Endothelial cell of umbilical vein (primary cell): Measurements from ENCODE around the gene SORCS3. TPM values are rescaled to one million over a fixed set of nuclear protein-coding genes. Genes with fewer than 3 reads are reported as not detected.

ENCODE experiments used
- BruUV-seq: library from RNA; stranded (reverse); fragments of 400-500 nt; replicated peaks from 2 replicates; lab custom pipeline; 2021; lab: Mats Ljungman, UMichigan
- CTCF ChIA-PET: fragments of 300-600, 350-600 bp; sonication (Branson Sonifier 250); formaldehyde crosslinking; loops from one replicate; lab custom pipeline; 2021; ENCODE audit warnings: antibody characterized with exemption, inconsistent platforms; lab: Charles Lee
- POLR2A ChIA-PET: fragments of 300-600, 350-600 bp; sonication (Branson Sonifier 250); formaldehyde crosslinking; loops from one replicate; lab custom pipeline; 2021; ENCODE audit warnings: antibody characterized with exemption, inconsistent platforms; lab: Charles Lee
- DNase-seq: peaks from one replicate; pipeline ENCODE4 v3.0.0-alpha.2; 2011; ENCODE audit warnings: low read depth, low spot score
- FAIRE-seq: peaks from 2 replicates; lab custom pipeline; 2011; peaks lifted over from hg19 to GRCh38; lab: Jason Lieb, UNC
- H2AFZ ChIP-seq: 2 replicates; pipeline ENCODE4 v1.6.0; 2012; ENCODE audit warnings: low read depth, low read length, control low read depth, inconsistent platforms
- H3K27ac ChIP-seq: 2 replicates; pipeline ENCODE4 v1.5.1; 2011; ENCODE audit warnings: low read depth, mild to moderate bottlenecking, control low read depth, low read length, moderate library complexity; ENCODE audit not compliant: insufficient read depth
- H3K27me3 ChIP-seq, 2 experiments: 2 replicates each; pipeline versions ENCODE4 v1.6.0 to v1.6.1; 2011; ENCODE audit warnings: low read length in 2 of 2, mixed read lengths in 1 of 2; ENCODE audit not compliant: control insufficient read depth in 2 of 2, insufficient read depth in 2 of 2
- H3K36me3 ChIP-seq, 2 experiments: 2 replicates in 1 of 2; 3 replicates in 1 of 2; pipeline ENCODE4 v1.5.1; 2011; ENCODE audit warnings: low read length in 2 of 2, mild to moderate bottlenecking in 1 of 2, moderate library complexity in 1 of 2; ENCODE audit not compliant: control insufficient read depth in 2 of 2, insufficient read depth in 2 of 2; ENCODE audit errors: extremely low read depth in 1 of 2
- H3K4me1 ChIP-seq: 3 replicates; pipeline ENCODE4 v1.5.1; 2011; ENCODE audit warnings: mild to moderate bottlenecking, low read length; ENCODE audit not compliant: control insufficient read depth, insufficient read depth; ENCODE audit errors: extremely low read depth
- H3K4me2 ChIP-seq: 2 replicates; pipeline ENCODE4 v1.6.1; 2011; ENCODE audit warnings: low read length, control low read depth, mixed read lengths; ENCODE audit not compliant: insufficient read depth
- H3K4me3 ChIP-seq, 3 experiments: fragments of 200-600 bp in 1 of 3; sonication (generic), shearing (Covaris generic) in 1 of 3; replicated peaks in 1 of 3; 2 replicates each; pipeline ENCODE4 v1.5.1; 2011 to 2016; ENCODE audit warnings: control low read depth in 3 of 3, low read length in 3 of 3, mild to moderate bottlenecking in 2 of 3, inconsistent platforms in 1 of 3, low read depth in 1 of 3, moderate library complexity in 1 of 3; ENCODE audit not compliant: insufficient read depth in 1 of 3
- H3K79me2 ChIP-seq: 2 replicates; pipeline ENCODE4 v1.6.0; 2012; ENCODE audit warnings: low read length, inconsistent platforms; ENCODE audit not compliant: control insufficient read depth, insufficient read depth
- H3K9ac ChIP-seq: replicated peaks from 2 replicates; pipeline ENCODE3; 2011; ENCODE audit warnings: low read length, control low read depth; ENCODE audit not compliant: insufficient read depth; ENCODE audit errors: extremely low read depth
- H3K9me1 ChIP-seq: replicated peaks from 3 replicates; pipeline ENCODE4 v1.6.0; 2011; ENCODE audit warnings: mild to moderate bottlenecking, low read length; ENCODE audit not compliant: control insufficient read depth, insufficient read depth; ENCODE audit errors: extremely low read depth
- H3K9me3 ChIP-seq: replicated peaks from 2 replicates; pipeline ENCODE4 v1.5.1; 2012; ENCODE audit warnings: low read length, inconsistent platforms; ENCODE audit not compliant: control insufficient read depth, insufficient read depth
- H4K20me1 ChIP-seq: replicated peaks from 2 replicates; pipeline ENCODE3; 2011; ENCODE audit warnings: mild to moderate bottlenecking, low read length; ENCODE audit not compliant: control insufficient read depth, insufficient read depth; ENCODE audit errors: extremely low read depth
- CTCF ChIP-seq, 2 donors: IDR thresholded peaks; 1 replicate in 1 of 2; 2 replicates in 1 of 2; pipeline ENCODE4 v1.5.1; 2011; ENCODE audit warnings: low read length in 2 of 2, mild to moderate bottlenecking in 2 of 2, moderate library complexity in 2 of 2, control low read depth in 1 of 2, inconsistent platforms in 1 of 2, low read depth in 1 of 2; ENCODE audit not compliant: insufficient read depth in 1 of 2; ENCODE audit errors: extremely low read depth in 1 of 2
- EZH2 ChIP-seq: IDR thresholded peaks from 2 replicates; pipeline ENCODE4 v1.6.1; 2012; ENCODE audit warnings: borderline replicate concordance, low read depth, mild to moderate bottlenecking, moderate library complexity, low read length, inconsistent platforms; ENCODE audit not compliant: severe bottlenecking
- FOS ChIP-seq: IDR thresholded peaks from 2 replicates; pipeline ENCODE4 v1.6.1; 2011; ENCODE audit warnings: mild to moderate bottlenecking, low read length, moderate library complexity, borderline replicate concordance; ENCODE audit not compliant: insufficient read depth
- GATA2 ChIP-seq: IDR thresholded peaks from 2 replicates; pipeline ENCODE4 v1.7.0; 2011; ENCODE audit warnings: low read depth, mild to moderate bottlenecking, moderate library complexity, mixed read lengths, low read length; ENCODE audit not compliant: insufficient read length, insufficient read depth
- JUN ChIP-seq: IDR thresholded peaks from 2 replicates; pipeline ENCODE4 v1.6.1; 2011; ENCODE audit warnings: borderline replicate concordance, low read depth; ENCODE audit not compliant: insufficient read length, insufficient read depth
- MAX ChIP-seq: IDR thresholded peaks from 2 replicates; pipeline ENCODE4 v1.6.1; 2011; ENCODE audit not compliant: insufficient read depth, insufficient read length
- MYC ChIP-seq: IDR thresholded peaks from one replicate; pipeline ENCODE4 v1.6.1; 2011; ENCODE audit warnings: mild to moderate bottlenecking, low read depth, low read length
- POLR2A ChIP-seq: IDR thresholded peaks from 2 replicates; pipeline ENCODE4 v1.6.1; 2012; ENCODE audit warnings: low read depth, mild to moderate bottlenecking, control low read depth, low read length
- POLR2AphosphoS5 ChIP-seq: IDR thresholded peaks from 2 replicates; pipeline ENCODE4 v1.6.1; 2012; ENCODE audit warnings: low read depth, mild to moderate bottlenecking, control low read depth, low read length, moderate library complexity; ENCODE audit not compliant: insufficient read depth
- dilution Hi-C: fragments of 300-500 bp; cut with MboI; formaldehyde crosslinking; loops from one replicate; pipeline ENCODE4 v1.15.0; 2019; ENCODE audit warnings: low sequenced_read_pairs; ENCODE audit not compliant: extremely low pct_ligation_motif_present
- intact Hi-C: fragments of 100-400 bp; cut with micrococcal nuclease; formaldehyde crosslinking; loops from one replicate; pipeline ENCODE4 v1.10.0; 2022
- polyA plus RNA-seq, 4 experiments: library from polyadenylated mRNA; depleted of rRNA in 3 of 4; stranded (reverse) in 3 of 4; unstranded in 1 of 4; fragments of >200 nt; gene quantifications; 2 replicates each; pipeline versions ENCODE4 v1.2.1 to v1.2.3, GENCODE V29; 2011 to 2012; ENCODE audit warnings: missing spikeins in 1 of 4
- total RNA-seq: library from RNA; stranded (reverse); gene quantifications from 2 replicates; pipeline ENCODE4 v1.2.3, GENCODE V29; 2021

The SORCS3 gene
- total and polyA plus RNA-seq, 2 donors (not counting 3 experiments of a cell fraction or from before 2014, with no cell fraction given) = not detected

- dilution Hi-C loops = no loop called here
- Histone ChIP-seq H3K4me2 (no peak overlapping the region), H2AFZ (no peak overlapping the region), H3K27ac (no peak overlapping the region), H3K9ac (no peak overlapping the region), H3K9me3 (peaks cover 4% of the 10 kb centered on the region), H3K4me3 (no peak overlapping the region), H3K27me3 (no peaks in the 10 kb centered on the region), H3K36me3 (no peaks in the 10 kb centered on the region), H3K4me1 (no peaks in the 10 kb centered on the region), H3K79me2 (no peaks in the 10 kb centered on the region), H4K20me1 (no peaks in the 10 kb centered on the region), H3K9me1 (no peaks in the 10 kb centered on the region)
- TF ChIP-seq MAX (no peak), FOS (no peak)
- DNase-seq (no peak), FAIRE-seq (no peak)
- no TSS peak for BruUV-seq
- intact Hi-C loops = no loop called here
- ChIA-PET POLR2A (no interaction called here), CTCF (no interaction called here)
Observed at GRCh38 chr10:104750291-104750690, 109.2 kb downstream of the SORCS3 start.

- Histone ChIP-seq H4K20me1 (no peaks in the 10 kb centered on the region), H2AFZ (no peak overlapping the region), H3K27ac (no peak overlapping the region), H3K27me3 (no peaks in the 10 kb centered on the region), H3K79me2 (no peaks in the 10 kb centered on the region), H3K9me1 (no peaks in the 10 kb centered on the region), H3K9me3 (peaks cover 4% of the 10 kb centered on the region), H3K4me3 (no peak overlapping the region), H3K4me2 (no peak overlapping the region), H3K4me1 (no peaks in the 10 kb centered on the region), H3K36me3 (no peaks in the 10 kb centered on the region), H3K9ac (no peak overlapping the region)
- no peak for FAIRE-seq
- TF ChIP-seq EZH2 (no peak), MYC (no peak), JUN (no peak), MAX (no peak), GATA2 (no peak), CTCF (IDR thresholded peaks at IDR 0.05; ENCODE audit: extremely low read depth in 1 of 2, insufficient read depth in 1 of 2, low read depth in 1 of 2, low read length in 2 of 2) (no peak), POLR2AphosphoS5 (no peak), POLR2A (no peak), FOS (no peak)
- POLR2A ChIA-PET = no interaction called here
- BruUV-seq = no TSS peak
- dilution Hi-C loops (no loop called here), intact Hi-C loops (no loop called here)
- DNase-seq = no peak
- CTCF ChIA-PET = interaction anchor here (1.1 kb wide), 1 partner anchor 10 kb away, joined by 3 read pairs; no protein-coding TSS in a partner anchor
Observed at GRCh38 chr10:104762793-104763192, 121.7 kb downstream of the SORCS3 start.
